Activated gamma-delta T cell (primary cell): ENCODE measurements around the gene SEMA3C.
"Not testable (repeated sequence)": the region's sequence is repeated elsewhere in the genome, so short reads cannot be mapped to it uniquely, and the experiment has no call there.

Experiments used
- DNase-seq: peaks from one replicate; lab custom pipeline; 2025; lab: John Stamatoyannopoulos, UW

Gene SEMA3C

DNA sequence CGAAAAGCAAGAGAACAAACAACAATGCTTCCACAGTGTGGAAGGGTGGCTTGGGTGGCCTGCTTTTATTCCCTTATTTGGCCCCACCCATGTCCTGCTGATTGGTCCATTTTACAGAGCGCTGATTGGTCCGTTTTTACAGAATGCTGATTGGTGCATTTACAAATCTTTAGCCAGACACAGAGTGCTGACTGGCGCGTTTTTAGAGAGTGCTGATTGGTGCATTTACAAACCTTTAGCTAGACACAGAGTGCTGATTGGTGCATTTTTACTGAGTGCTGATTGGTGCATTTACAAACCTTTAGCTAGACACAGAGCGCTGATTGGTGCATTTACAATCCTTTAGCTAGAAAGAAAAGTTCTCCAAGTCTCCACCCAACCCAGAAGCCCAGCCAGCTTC is 8.1 kb upstream of the SEMA3C start:
- not testable (repeated sequence) for DNase-seq

GRCh38 chr7:80924090-80924489 is 5.2 kb upstream of the SEMA3C start:
- no peak for DNase-seq

GRCh38 chr7:80923211-80923612 is 4.4 kb upstream of the SEMA3C start:
- no peak for DNase-seq

- no peak for DNase-seq
Observed at GRCh38 chr7:80922253-80923049, 3.6 kb upstream of the SEMA3C start.

DNA sequence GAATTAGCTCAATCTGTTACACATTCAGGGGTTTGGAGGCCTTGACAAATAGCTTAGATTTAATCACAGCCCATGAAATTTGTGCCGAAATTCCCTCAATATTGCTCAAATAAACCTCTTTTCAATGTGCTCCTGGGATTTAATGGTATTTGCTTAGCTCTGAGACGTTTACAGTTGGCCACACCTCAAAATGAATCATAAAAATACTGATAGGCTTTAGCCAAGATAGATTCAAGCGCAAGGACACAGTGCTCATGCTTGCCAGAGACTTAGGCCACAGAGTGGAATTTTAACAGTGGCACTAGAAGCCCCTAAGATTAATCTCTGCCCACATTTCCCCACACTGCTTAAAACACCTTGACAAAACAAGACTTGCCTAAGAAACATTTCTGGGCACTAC is 2.3 kb upstream of the SEMA3C start:
- no peak for DNase-seq

DNA sequence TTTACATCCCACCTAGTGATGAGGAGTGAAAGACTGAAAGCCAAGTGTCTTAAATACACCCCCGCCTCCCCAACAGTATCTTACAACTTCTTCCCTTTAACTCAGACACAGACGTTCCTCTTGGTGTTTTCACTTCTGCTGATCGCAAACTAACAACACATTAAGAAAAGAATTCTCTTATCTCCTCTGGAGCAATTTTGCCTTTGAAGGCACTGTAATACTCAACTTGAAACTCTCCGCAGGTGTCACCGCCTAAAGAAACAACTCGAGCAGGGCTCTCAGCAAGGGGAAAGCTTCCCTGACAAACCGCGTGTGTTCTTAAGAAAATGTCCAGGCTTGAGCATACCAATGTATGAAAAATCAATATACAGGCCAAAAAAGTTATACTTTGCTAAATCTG is 452 bp downstream of the SEMA3C start:
- no peak for DNase-seq

DNA sequence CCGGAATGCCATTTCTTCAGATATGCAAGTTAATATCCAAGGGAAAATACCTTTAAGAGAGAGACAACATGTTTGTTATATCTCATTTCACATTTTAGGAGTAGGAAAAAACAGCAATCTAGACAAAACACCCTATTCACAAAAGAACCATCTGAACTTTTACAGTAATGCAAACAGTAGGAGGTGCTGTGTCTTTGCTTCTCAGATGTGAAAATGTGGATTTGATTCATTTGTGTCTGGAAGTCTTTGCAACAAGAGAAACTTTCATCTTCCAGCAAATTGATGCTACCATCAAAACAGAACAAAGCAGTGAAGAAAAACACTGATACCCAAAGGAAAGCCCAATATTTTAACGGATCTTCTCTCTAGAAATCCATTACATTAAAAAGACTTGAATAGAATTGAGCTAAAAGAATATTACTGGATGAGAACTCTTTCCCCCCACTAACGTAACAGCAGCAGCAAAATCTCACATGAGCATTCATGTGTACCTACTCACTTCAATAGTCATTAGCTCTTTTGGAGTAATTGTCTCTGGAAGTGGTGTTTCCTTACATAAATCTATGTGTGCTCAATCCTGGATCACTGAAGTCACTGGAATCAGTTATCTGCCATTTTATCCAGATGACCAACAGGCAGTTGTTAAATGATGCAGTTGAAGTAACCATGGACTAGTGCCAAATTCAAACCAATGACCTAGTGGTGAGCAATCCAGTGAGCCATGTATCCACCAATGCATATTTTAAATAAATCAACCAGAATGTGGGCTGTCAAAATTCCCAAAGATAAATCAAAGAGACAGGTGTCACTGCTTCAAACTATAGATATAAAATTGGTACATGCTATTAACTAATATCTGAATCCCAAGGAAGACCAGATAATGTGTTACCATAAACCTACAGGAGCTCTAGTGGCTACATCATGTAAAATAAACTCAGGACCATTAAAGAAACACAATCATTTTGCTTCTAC is 1.8 kb downstream of the SEMA3C start:
- DNase-seq: no peak

DNA sequence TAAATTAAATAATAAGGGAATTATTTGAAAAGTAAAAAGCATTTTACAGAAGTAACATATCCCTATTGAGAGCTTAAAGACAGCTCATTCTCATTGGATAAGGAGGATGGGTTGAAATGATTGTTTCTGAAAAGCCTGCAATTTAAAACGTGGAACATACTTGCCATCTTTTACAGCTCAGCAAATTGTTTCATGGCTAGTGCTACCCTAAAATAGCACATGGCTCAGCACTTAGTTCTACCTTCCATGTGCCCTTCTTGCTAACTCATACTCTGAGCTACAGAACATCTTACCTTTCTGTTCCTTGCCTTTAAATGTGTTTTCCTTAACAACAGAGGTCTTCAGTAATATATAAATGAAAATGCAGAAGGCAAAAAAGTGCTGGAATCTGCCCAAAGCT is 8.6 kb downstream of the SEMA3C start:
- DNase-seq: no peak

DNA sequence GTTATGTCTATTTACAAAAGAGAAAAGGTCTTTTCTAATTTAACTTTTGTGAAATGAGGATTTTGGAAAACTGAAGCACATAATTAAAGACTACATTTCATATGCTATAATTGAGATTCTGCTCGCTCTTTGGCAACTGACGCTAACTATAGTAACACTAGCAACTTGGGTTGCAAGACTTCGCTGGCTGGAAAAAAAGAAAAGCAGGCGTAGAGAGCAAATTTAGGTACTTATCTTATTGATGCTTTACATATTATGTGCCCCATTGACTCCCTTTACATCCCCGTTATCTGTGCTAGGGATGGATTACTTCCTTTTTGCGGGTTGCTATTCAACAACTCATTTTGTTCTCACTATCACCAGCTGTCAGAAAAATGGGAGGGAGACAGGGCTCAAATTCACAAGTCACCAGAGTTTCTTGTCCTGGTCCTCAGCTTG is 10.5 kb downstream of the SEMA3C start:
- DNase-seq: no peak

DNA sequence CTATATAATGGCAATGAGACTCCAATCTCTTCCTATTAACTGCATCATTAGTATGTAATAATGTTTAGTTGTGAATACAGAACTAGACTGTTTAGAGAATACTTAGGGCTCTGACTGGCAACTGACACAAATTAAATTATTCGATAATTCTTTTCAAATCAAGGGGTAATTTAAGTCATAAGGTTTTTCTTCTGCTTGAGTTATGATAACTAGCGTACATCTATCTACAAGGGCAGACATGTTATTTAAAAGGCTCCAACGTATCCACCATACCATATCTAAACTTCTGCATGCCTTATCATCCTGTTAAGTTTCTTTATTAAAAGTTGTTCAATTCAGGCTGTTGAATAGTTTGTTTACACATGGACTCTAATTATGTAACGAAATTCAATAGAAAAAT is 11.2 kb downstream of the SEMA3C start:
- DNase-seq: no peak

- no peak for DNase-seq
Observed at GRCh38 chr7:80907141-80907601, 11.7 kb downstream of the SEMA3C start.

DNA sequence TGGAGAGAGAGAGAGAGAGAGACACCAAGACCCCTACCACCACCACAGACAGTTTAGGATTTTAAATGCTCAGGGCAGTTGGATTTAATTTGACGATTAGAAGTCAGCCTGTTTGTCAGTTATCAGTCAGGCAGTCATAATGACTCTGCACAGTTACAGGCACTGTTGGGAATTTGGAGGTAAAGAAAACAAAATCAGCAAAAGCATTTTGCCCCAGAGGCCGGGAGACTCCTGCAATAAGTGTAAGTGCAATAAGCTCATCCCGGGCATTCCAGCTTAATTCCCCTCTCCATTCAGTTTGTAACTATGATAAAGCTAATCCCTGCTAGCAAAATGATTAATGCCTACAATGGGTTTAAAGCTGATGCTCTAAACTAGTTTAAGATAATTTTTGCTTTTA is 13.5 kb downstream of the SEMA3C start:
- DNase-seq: no peak

- DNase-seq: no peak
Observed at GRCh38 chr7:80902716-80903308, 16.0 kb downstream of the SEMA3C start.

DNA sequence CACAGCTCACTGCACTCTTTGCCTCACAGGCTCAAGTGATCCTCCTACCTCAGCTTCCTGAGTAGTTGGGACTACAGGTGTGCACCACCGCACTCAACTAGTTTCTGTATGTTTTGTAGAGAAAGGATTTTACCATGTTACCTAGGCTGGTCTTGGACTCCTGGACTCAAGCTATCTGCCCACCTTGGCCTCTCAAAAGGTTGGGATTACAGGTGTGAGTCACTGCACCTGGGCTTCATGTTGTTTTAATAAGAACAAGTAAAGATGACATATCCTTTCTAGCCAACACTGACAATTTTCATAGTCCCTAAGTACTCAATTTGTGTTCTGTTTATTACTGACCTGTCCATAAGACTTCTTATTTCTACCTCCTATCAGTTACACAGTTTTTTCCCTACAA is 16.8 kb downstream of the SEMA3C start:
- DNase-seq: no peak

GRCh38 chr7:80900583-80901576 is 18.0 kb downstream of the SEMA3C start:
- DNase-seq: no peak

- no peak for DNase-seq
Observed at GRCh38 chr7:80896906-80897598, 21.8 kb downstream of the SEMA3C start.

DNA sequence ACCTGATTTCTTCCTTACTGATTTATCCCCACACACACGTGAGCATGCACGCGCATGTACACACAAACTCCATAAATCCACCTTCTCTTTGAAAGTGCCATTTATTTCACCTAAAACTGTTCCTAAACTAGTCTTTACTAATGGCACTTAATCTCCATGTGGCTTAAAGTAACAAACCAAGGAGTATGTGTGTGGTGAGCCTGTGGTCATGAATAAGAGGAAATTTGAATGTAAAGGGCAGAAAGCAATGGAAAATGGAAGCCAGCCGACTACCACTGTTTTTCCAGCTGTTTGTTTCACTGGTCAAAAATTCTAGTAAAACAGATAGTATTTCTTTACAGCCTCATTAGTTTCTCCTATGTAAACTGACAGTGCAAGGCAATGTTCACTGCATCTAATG is 23.8 kb downstream of the SEMA3C start:
- DNase-seq: no peak

DNA sequence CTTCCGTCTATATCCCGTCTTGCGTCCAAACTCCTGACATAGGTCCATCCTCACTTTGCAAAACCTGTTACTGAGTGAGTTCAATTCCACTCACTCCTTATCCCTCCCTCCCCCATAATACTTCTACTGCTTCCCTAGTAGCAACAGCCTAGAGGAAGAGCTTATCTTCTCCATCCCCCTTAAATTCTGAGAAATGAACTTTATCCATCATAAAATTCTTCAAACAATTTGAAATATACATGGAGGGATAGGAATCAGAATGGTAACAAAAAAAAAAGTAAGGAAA is 27.6 kb downstream of the SEMA3C start:
- no peak for DNase-seq

GRCh38 chr7:80890426-80891258 is 28.2 kb downstream of the SEMA3C start:
- no peak for DNase-seq

DNA sequence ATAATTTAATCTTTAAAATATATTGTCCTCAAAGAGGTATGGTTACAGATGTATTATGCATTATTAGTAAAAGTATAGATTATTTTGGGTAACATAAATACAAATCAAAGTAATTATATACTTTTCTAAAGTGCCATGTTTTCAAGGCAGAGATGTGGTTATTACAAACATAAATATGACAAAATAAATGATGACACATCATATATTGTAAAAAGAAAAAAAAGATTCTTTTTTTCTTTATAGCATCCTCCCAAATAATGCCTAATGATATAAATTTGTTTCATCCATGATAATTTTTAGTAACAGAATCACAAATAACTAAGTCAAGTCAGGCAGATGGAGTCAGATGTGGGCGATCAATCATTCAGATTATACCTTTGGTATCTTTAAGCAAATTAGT is 29.3 kb downstream of the SEMA3C start:
- no peak for DNase-seq
